WTC11 (cell line): ENCODE measurements around the gene MAP3K12.

ENCODE experiments used
- GABPB1 ChIP-seq: sonication (generic); formaldehyde crosslinking; IDR thresholded peaks from 2 replicates; pipeline ENCODE4 v1.8.1; 2023; ENCODE audit warnings: mild to moderate bottlenecking, missing genetic modification reagents
- JUN ChIP-seq: sonication (generic); formaldehyde crosslinking; IDR thresholded peaks from 2 replicates; pipeline ENCODE4 v1.8.0; 2023; ENCODE audit warnings: mild to moderate bottlenecking, missing genetic modification reagents
- NR2C2 ChIP-seq: sonication (generic); formaldehyde crosslinking; IDR thresholded peaks from 2 replicates; pipeline ENCODE4 v1.8.0; 2022; ENCODE audit warnings: mild to moderate bottlenecking, missing genetic modification reagents
- TP53 ChIP-seq: sonication (generic); formaldehyde crosslinking; IDR thresholded peaks from 2 replicates; pipeline ENCODE4 v1.8.1; 2023; ENCODE audit warnings: mild to moderate bottlenecking, missing genetic modification reagents
- ZBTB21 ChIP-seq: sonication (generic); formaldehyde crosslinking; IDR thresholded peaks from 2 replicates; pipeline ENCODE4 v1.8.1; 2023; ENCODE audit warnings: mild to moderate bottlenecking, missing genetic modification reagents, borderline replicate concordance
- ZNF138 ChIP-seq: sonication (generic); formaldehyde crosslinking; conservative IDR thresholded peaks from 2 replicates; pipeline ENCODE4 v1.8.1; 2022; ENCODE audit warnings: mild to moderate bottlenecking, moderate library complexity, missing genetic modification reagents
- ZNF263 ChIP-seq: sonication (generic); formaldehyde crosslinking; IDR thresholded peaks from 2 replicates; pipeline ENCODE4 v1.8.1; 2022; ENCODE audit warnings: low read depth, mild to moderate bottlenecking, moderate library complexity, missing genetic modification reagents
- TF ChIP-seq, protein P1 (sequence below): sonication (generic); formaldehyde crosslinking; IDR thresholded peaks from 2 replicates; pipeline ENCODE4 v1.8.1; 2022; ENCODE audit warnings: low read depth, missing genetic modification reagents, borderline replicate concordance
- TF ChIP-seq, protein P2 (sequence below): fragments of 200-600 bp; IDR thresholded peaks from 2 replicates; pipeline ENCODE4 v1.8.0; 2022; ENCODE audit warnings: antibody characterized with exemption
- TF ChIP-seq, protein P3 (sequence below): sonication (generic); formaldehyde crosslinking; IDR thresholded peaks from 2 replicates; pipeline ENCODE4 v1.8.1; 2023; ENCODE audit warnings: mild to moderate bottlenecking, moderate library complexity, missing genetic modification reagents
- TF ChIP-seq, protein P4 (sequence below): sonication (generic); formaldehyde crosslinking; IDR thresholded peaks from 2 replicates; pipeline ENCODE4 v1.8.1; 2022; ENCODE audit warnings: mild to moderate bottlenecking, missing genetic modification reagents, moderate library complexity, borderline replicate concordance
- TF ChIP-seq, protein P5 (sequence below): sonication (generic); formaldehyde crosslinking; IDR thresholded peaks from 2 replicates; pipeline ENCODE4 v1.8.1; 2023; ENCODE audit warnings: mild to moderate bottlenecking, missing genetic modification reagents
- TF ChIP-seq, protein P6 (sequence below): sonication (generic); formaldehyde crosslinking; IDR thresholded peaks from 2 replicates; pipeline ENCODE4 v1.8.1; 2023; ENCODE audit warnings: mild to moderate bottlenecking, missing genetic modification reagents, borderline replicate concordance

DNA sequence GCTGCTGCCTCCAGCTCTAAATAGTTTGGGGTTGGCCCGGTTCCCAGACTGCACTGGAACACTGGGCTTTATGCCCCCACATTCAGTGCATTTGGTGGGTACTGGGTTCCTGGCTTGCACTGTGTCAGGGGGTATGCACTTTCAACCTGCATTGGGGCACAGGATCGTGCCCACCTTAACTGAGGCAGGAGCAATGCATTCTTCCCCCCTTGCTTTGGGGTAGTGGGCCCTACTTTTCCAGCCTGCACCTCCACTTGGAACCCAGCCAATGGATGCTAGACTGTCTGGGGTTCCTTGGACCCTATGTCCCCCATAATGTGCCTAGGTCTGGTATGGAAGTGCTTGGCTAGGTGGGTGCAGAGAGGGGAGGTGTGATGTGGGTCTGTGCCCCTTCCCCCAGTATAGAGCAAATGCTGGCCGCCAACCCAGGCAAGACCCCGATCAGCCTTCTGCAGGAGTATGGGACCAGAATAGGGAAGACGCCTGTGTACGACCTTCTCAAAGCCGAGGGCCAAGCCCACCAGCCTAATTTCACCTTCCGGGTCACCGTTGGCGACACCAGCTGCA, 2.4 kb upstream of the MAP3K12 start:
- no peak for TF ChIP-seq NR2C2 (CRISPR knock-in tag)
- TF ChIP-seq, protein P1, sequence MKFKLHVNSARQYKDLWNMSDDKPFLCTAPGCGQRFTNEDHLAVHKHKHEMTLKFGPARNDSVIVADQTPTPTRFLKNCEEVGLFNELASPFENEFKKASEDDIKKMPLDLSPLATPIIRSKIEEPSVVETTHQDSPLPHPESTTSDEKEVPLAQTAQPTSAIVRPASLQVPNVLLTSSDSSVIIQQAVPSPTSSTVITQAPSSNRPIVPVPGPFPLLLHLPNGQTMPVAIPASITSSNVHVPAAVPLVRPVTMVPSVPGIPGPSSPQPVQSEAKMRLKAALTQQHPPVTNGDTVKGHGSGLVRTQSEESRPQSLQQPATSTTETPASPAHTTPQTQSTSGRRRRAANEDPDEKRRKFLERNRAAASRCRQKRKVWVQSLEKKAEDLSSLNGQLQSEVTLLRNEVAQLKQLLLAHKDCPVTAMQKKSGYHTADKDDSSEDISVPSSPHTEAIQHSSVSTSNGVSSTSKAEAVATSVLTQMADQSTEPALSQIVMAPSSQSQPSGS: no peak
- TF ChIP-seq, protein P2, sequence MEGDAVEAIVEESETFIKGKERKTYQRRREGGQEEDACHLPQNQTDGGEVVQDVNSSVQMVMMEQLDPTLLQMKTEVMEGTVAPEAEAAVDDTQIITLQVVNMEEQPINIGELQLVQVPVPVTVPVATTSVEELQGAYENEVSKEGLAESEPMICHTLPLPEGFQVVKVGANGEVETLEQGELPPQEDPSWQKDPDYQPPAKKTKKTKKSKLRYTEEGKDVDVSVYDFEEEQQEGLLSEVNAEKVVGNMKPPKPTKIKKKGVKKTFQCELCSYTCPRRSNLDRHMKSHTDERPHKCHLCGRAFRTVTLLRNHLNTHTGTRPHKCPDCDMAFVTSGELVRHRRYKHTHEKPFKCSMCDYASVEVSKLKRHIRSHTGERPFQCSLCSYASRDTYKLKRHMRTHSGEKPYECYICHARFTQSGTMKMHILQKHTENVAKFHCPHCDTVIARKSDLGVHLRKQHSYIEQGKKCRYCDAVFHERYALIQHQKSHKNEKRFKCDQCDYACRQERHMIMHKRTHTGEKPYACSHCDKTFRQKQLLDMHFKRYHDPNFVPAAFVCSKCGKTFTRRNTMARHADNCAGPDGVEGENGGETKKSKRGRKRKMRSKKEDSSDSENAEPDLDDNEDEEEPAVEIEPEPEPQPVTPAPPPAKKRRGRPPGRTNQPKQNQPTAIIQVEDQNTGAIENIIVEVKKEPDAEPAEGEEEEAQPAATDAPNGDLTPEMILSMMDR: no peak
- TF ChIP-seq, protein P3, sequence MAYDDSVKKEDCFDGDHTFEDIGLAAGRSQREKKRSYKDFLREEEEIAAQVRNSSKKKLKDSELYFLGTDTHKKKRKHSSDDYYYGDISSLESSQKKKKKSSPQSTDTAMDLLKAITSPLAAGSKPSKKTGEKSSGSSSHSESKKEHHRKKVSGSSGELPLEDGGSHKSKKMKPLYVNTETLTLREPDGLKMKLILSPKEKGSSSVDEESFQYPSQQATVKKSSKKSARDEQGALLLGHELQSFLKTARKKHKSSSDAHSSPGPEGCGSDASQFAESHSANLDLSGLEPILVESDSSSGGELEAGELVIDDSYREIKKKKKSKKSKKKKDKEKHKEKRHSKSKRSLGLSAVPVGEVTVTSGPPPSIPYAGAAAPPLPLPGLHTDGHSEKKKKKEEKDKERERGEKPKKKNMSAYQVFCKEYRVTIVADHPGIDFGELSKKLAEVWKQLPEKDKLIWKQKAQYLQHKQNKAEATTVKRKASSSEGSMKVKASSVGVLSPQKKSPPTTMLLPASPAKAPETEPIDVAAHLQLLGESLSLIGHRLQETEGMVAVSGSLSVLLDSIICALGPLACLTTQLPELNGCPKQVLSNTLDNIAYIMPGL (CRISPR knock-in tag): no peak
- TF ChIP-seq ZNF138 (CRISPR knock-in tag): no peak
- TF ChIP-seq, protein P4, sequence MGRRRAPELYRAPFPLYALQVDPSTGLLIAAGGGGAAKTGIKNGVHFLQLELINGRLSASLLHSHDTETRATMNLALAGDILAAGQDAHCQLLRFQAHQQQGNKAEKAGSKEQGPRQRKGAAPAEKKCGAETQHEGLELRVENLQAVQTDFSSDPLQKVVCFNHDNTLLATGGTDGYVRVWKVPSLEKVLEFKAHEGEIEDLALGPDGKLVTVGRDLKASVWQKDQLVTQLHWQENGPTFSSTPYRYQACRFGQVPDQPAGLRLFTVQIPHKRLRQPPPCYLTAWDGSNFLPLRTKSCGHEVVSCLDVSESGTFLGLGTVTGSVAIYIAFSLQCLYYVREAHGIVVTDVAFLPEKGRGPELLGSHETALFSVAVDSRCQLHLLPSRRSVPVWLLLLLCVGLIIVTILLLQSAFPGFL (CRISPR knock-in tag): no peak
- TF ChIP-seq, protein P5, sequence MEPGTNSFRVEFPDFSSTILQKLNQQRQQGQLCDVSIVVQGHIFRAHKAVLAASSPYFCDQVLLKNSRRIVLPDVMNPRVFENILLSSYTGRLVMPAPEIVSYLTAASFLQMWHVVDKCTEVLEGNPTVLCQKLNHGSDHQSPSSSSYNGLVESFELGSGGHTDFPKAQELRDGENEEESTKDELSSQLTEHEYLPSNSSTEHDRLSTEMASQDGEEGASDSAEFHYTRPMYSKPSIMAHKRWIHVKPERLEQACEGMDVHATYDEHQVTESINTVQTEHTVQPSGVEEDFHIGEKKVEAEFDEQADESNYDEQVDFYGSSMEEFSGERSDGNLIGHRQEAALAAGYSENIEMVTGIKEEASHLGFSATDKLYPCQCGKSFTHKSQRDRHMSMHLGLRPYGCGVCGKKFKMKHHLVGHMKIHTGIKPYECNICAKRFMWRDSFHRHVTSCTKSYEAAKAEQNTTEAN (CRISPR knock-in tag): no peak
- TF ChIP-seq ZBTB21 (CRISPR knock-in tag): no peak
- TF ChIP-seq TP53 (CRISPR knock-in tag): no peak
- TF ChIP-seq GABPB1 (CRISPR knock-in tag): 0 out of 2 replicates have a peak, but pooled peaks have one; percentile 1
- TF ChIP-seq, protein P6, sequence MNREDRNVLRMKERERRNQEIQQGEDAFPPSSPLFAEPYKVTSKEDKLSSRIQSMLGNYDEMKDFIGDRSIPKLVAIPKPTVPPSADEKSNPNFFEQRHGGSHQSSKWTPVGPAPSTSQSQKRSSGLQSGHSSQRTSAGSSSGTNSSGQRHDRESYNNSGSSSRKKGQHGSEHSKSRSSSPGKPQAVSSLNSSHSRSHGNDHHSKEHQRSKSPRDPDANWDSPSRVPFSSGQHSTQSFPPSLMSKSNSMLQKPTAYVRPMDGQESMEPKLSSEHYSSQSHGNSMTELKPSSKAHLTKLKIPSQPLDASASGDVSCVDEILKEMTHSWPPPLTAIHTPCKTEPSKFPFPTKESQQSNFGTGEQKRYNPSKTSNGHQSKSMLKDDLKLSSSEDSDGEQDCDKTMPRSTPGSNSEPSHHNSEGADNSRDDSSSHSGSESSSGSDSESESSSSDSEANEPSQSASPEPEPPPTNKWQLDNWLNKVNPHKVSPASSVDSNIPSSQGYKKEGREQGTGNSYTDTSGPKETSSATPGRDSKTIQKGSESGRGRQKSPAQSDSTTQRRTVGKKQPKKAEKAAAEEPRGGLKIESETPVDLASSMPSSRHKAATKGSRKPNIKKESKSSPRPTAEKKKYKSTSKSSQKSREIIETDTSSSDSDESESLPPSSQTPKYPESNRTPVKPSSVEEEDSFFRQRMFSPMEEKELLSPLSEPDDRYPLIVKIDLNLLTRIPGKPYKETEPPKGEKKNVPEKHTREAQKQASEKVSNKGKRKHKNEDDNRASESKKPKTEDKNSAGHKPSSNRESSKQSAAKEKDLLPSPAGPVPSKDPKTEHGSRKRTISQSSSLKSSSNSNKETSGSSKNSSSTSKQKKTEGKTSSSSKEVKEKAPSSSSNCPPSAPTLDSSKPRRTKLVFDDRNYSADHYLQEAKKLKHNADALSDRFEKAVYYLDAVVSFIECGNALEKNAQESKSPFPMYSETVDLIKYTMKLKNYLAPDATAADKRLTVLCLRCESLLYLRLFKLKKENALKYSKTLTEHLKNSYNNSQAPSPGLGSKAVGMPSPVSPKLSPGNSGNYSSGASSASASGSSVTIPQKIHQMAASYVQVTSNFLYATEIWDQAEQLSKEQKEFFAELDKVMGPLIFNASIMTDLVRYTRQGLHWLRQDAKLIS (CRISPR knock-in tag): no peak
- TF ChIP-seq JUN: no peak
- TF ChIP-seq ZNF263 (CRISPR knock-in tag): no peak
